Measurements from ENCODE around the gene CHML. TPM values are rescaled to one million over a fixed set of nuclear protein-coding genes. Genes with fewer than 3 reads are reported as not detected.
"Not testable (repeated sequence)": the region's sequence is repeated elsewhere in the genome, so short reads cannot be mapped to it uniquely, and the experiment has no call there.

Gene CHML
- total and polyA plus RNA-seq, 10 of the 15 experiments (the other 5 are each of a cell fraction or from before 2014, with no cell fraction given), result 2.0 to 15.5 (median 6.0) TPM

GRCh38 chr1:241660424-241660972, 20.3 kb upstream of the CHML start (continued):
- TF ChIP-seq CUX1 (IDR thresholded peaks at IDR 0.05; ENCODE audit: insufficient replicate concordance, low read depth, low read length) (no peak), PRDM15 (CRISPR knock-in tag; IDR thresholded peaks at IDR 0.05) (no peak), RBBP5 (conservative IDR thresholded peaks at IDR 0.05) (no peak), IRF3 (IDR thresholded peaks at IDR 0.05) (no peak), BCL3 (IDR thresholded peaks at IDR 0.05; ENCODE audit: borderline replicate concordance, insufficient read depth, low read depth, low read length, poor library complexity, severe bottlenecking) (no peak)

GRCh38 chr1:241659016-241659415, 18.8 kb upstream of the CHML start:
- H3K36me3 ChIP-seq (ENCODE audit: control insufficient read depth in 2 of 2, insufficient read depth in 2 of 2, low read length in 1 of 2), result not testable (repeated sequence)

More at GRCh38 chr1:241659016-241659415, 18.8 kb upstream of the CHML start:
- ATAC-seq; H3K4me3 ChIP-seq; H3K9ac ChIP-seq (ENCODE audit: control insufficient read depth, insufficient read depth, low read length); BruUV-seq (replicated peaks); H3K27ac ChIP-seq (ENCODE audit: control insufficient read depth, insufficient read depth); H3K4me1 ChIP-seq (ENCODE audit: control insufficient read depth, insufficient read depth, low read length); H3K27me3 ChIP-seq (replicated peaks in 1 of 2; ENCODE audit: control insufficient read depth in 2 of 2, insufficient read depth in 2 of 2, low read length in 1 of 2); H4K20me1 ChIP-seq (ENCODE audit: control insufficient read depth, insufficient read depth); CTCF ChIA-PET; in situ Hi-C loops (cut with MboI); H3K4me2 ChIP-seq (ENCODE audit: control insufficient read depth, insufficient read depth); H2AFZ ChIP-seq (ENCODE audit: control insufficient read depth, low read depth, low read length); FAIRE-seq; H3K79me2 ChIP-seq (ENCODE audit: control insufficient read depth, insufficient read depth, low read length); DNase-seq (ENCODE audit: low read depth, low spot score); POLR2A ChIA-PET; RAD21 ChIA-PET (ENCODE audit: unreplicated experiment); intact Hi-C loops (cut with micrococcal nuclease; ENCODE audit: unreplicated experiment); H3K9me3 ChIP-seq (replicated peaks; ENCODE audit: control insufficient read depth, insufficient read depth, low read length); SMC1A ChIA-PET (ENCODE audit: uncharacterized antibody, unreplicated experiment): not testable (repeated sequence)
- WGBS (ENCODE audit: insufficient coverage, insufficient replicate concordance, low lambda C conversion rate, missing lambda C conversion rate), result 64% methylated on average over 2 of the region's 2 CpGs

Data from GM12878 (cell line).